ENCODE data around the gene BUD31. TPM values are rescaled to one million over a fixed set of nuclear protein-coding genes. Genes with fewer than 3 reads are reported as not detected.

The BUD31 gene
- total and polyA plus RNA-seq, 2 experiments from 2014 or later, result 77.1 to 247 TPM

DNA sequence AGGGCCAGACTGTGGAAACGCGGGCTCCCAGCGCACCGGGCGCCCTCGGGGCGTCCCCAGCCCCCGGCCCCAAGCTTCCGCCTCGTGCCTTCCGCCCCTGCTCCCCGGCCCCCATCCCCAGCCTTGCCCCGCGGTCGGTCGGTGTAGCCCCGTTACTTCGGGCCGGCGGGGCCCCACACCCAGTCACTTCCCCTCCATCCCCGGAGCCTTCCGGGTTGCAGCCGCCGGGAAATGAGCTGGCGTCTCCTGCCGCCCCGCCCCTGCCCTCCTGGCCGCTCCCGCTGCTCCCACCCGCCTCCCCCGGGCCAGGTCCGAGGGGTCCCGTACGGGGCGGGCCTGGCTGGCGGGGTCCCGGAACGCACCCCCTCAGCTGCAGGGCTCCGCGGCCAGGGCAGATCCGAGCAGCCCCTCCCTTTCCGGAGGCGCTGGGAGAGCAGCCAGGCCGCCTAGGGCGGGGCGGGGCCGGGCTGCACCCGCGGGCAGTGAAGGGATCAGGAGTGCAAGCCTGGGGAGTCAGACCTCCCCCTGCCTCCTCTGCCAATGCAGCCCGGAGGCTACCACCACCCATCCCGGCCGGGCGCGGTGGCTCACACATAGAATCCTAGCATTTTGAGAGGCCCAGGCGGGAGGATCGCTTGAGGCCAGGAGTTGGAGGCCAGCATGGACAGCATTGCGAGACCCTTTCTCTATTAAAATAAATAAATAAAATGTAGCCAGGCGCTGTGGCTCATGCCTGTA is 33.5 kb upstream of the BUD31 start (continued):
- TF ChIP-seq, protein P1, sequence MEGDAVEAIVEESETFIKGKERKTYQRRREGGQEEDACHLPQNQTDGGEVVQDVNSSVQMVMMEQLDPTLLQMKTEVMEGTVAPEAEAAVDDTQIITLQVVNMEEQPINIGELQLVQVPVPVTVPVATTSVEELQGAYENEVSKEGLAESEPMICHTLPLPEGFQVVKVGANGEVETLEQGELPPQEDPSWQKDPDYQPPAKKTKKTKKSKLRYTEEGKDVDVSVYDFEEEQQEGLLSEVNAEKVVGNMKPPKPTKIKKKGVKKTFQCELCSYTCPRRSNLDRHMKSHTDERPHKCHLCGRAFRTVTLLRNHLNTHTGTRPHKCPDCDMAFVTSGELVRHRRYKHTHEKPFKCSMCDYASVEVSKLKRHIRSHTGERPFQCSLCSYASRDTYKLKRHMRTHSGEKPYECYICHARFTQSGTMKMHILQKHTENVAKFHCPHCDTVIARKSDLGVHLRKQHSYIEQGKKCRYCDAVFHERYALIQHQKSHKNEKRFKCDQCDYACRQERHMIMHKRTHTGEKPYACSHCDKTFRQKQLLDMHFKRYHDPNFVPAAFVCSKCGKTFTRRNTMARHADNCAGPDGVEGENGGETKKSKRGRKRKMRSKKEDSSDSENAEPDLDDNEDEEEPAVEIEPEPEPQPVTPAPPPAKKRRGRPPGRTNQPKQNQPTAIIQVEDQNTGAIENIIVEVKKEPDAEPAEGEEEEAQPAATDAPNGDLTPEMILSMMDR (conservative IDR thresholded peaks at IDR 0.05; ENCODE audit: low read depth in 2 of 2), result no peak
- TF ChIP-seq, protein P2, sequence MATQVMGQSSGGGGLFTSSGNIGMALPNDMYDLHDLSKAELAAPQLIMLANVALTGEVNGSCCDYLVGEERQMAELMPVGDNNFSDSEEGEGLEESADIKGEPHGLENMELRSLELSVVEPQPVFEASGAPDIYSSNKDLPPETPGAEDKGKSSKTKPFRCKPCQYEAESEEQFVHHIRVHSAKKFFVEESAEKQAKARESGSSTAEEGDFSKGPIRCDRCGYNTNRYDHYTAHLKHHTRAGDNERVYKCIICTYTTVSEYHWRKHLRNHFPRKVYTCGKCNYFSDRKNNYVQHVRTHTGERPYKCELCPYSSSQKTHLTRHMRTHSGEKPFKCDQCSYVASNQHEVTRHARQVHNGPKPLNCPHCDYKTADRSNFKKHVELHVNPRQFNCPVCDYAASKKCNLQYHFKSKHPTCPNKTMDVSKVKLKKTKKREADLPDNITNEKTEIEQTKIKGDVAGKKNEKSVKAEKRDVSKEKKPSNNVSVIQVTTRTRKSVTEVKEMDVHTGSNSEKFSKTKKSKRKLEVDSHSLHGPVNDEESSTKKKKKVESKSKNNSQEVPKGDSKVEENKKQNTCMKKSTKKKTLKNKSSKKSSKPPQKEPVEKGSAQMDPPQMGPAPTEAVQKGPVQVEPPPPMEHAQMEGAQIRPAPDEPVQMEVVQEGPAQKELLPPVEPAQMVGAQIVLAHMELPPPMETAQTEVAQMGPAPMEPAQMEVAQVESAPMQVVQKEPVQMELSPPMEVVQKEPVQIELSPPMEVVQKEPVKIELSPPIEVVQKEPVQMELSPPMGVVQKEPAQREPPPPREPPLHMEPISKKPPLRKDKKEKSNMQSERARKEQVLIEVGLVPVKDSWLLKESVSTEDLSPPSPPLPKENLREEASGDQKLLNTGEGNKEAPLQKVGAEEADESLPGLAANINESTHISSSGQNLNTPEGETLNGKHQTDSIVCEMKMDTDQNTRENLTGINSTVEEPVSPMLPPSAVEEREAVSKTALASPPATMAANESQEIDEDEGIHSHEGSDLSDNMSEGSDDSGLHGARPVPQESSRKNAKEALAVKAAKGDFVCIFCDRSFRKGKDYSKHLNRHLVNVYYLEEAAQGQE (IDR thresholded peaks at IDR 0.05; ENCODE audit: unreplicated experiment), result no peak
- TF ChIP-seq POLR2AphosphoS5 (IDR thresholded peaks at IDR 0.05; ENCODE audit: low read depth), result no peak
- no peak for TF ChIP-seq ZNF331 (CRISPR knock-in tag; IDR thresholded peaks at IDR 0.05; ENCODE audit: low read depth)

DNA sequence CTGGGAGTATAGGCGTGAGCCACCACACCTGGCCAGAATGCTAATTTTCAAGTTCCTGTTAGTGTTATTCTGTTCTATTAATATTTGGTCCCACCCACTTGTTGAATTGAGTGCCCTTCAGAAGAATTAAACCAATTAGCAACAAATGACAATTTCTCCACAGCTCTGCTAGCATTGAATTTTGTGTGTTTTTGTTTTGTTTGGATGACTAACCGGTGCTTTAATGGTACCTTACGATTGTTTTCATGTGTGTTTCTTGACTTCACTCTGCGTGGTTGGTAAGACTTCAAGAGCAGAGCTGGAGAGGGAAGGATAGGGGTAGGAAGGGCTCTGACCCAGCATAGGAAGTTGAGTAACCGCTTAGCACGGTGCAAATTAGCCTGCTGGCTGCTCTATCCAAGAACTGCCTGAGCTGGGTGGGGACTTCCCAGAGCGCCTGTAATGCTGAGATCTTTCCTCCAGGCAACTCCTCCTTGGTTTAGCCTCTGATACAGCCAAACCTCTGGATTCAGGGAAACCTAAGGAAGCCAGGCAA is 29.7 kb upstream of the BUD31 start:
- Mint-ChIP-seq H3K9me3 (no peaks in the 10 kb centered on the region), H3K27ac (no peak overlapping the region; the same call in none of the 2 replicates), H3K36me3 (ENCODE audit: low read depth) (peaks cover 12% of the 10 kb centered on the region), H3K27me3 (ENCODE audit: insufficient read depth, low read depth, poor library complexity) (peaks cover 13% of the 10 kb centered on the region), H3K4me1 (peaks cover 14% of the 10 kb centered on the region), H3K4me3 (no peak overlapping the region)
- Histone ChIP-seq H3K36me3 (ENCODE audit: insufficient read depth) (no peaks in the 10 kb centered on the region), H4K20me1 (replicated peaks; ENCODE audit: insufficient read depth) (peaks cover 28% of the 10 kb centered on the region), H2AFZ (no peak overlapping the region), H3K27me3 (ENCODE audit: insufficient read depth) (no peaks in the 10 kb centered on the region), H3K4me1 (ENCODE audit: insufficient read depth) (0 out of 2 replicates have a peak, but pooled peaks cover 10% of the 10 kb centered on the region), H3K4me3 (no peak overlapping the region), H3K27ac (ENCODE audit: low read depth) (0 out of 2 replicates have a peak overlapping the region, but pooled peaks have one; percentile 55), H3K9me2 (ENCODE audit: insufficient read depth) (no peaks in the 10 kb centered on the region), H3K4me2 (no peak overlapping the region), H3K79me2 (replicated peaks; ENCODE audit: insufficient read depth) (peaks cover 26% of the 10 kb centered on the region), H3F3A (replicated peaks; ENCODE audit: low read depth) (no peaks in the 10 kb centered on the region)
- no peak for ATAC-seq
- DNase-seq (ENCODE audit: low spot score), result no peak
- TF ChIP-seq ZNF331 (CRISPR knock-in tag; IDR thresholded peaks at IDR 0.05; ENCODE audit: low read depth) (no peak), STAT1 (IDR thresholded peaks at IDR 0.05; ENCODE audit: unreplicated experiment) (no peak), CREB1 (CRISPR knock-in tag; IDR thresholded peaks at IDR 0.05; ENCODE audit: low read depth) (no peak), EZH2 (IDR thresholded peaks at IDR 0.05; ENCODE audit: low read depth, unreplicated experiment) (no peak), ZNF114 (CRISPR knock-in tag; IDR thresholded peaks at IDR 0.05) (no peak), JUNB (IDR thresholded peaks at IDR 0.05; ENCODE audit: unreplicated experiment) (no peak), EZH2phosphoT487 (IDR thresholded peaks at IDR 0.05; ENCODE audit: unreplicated experiment) (no peak)
- TF ChIP-seq, protein P3, sequence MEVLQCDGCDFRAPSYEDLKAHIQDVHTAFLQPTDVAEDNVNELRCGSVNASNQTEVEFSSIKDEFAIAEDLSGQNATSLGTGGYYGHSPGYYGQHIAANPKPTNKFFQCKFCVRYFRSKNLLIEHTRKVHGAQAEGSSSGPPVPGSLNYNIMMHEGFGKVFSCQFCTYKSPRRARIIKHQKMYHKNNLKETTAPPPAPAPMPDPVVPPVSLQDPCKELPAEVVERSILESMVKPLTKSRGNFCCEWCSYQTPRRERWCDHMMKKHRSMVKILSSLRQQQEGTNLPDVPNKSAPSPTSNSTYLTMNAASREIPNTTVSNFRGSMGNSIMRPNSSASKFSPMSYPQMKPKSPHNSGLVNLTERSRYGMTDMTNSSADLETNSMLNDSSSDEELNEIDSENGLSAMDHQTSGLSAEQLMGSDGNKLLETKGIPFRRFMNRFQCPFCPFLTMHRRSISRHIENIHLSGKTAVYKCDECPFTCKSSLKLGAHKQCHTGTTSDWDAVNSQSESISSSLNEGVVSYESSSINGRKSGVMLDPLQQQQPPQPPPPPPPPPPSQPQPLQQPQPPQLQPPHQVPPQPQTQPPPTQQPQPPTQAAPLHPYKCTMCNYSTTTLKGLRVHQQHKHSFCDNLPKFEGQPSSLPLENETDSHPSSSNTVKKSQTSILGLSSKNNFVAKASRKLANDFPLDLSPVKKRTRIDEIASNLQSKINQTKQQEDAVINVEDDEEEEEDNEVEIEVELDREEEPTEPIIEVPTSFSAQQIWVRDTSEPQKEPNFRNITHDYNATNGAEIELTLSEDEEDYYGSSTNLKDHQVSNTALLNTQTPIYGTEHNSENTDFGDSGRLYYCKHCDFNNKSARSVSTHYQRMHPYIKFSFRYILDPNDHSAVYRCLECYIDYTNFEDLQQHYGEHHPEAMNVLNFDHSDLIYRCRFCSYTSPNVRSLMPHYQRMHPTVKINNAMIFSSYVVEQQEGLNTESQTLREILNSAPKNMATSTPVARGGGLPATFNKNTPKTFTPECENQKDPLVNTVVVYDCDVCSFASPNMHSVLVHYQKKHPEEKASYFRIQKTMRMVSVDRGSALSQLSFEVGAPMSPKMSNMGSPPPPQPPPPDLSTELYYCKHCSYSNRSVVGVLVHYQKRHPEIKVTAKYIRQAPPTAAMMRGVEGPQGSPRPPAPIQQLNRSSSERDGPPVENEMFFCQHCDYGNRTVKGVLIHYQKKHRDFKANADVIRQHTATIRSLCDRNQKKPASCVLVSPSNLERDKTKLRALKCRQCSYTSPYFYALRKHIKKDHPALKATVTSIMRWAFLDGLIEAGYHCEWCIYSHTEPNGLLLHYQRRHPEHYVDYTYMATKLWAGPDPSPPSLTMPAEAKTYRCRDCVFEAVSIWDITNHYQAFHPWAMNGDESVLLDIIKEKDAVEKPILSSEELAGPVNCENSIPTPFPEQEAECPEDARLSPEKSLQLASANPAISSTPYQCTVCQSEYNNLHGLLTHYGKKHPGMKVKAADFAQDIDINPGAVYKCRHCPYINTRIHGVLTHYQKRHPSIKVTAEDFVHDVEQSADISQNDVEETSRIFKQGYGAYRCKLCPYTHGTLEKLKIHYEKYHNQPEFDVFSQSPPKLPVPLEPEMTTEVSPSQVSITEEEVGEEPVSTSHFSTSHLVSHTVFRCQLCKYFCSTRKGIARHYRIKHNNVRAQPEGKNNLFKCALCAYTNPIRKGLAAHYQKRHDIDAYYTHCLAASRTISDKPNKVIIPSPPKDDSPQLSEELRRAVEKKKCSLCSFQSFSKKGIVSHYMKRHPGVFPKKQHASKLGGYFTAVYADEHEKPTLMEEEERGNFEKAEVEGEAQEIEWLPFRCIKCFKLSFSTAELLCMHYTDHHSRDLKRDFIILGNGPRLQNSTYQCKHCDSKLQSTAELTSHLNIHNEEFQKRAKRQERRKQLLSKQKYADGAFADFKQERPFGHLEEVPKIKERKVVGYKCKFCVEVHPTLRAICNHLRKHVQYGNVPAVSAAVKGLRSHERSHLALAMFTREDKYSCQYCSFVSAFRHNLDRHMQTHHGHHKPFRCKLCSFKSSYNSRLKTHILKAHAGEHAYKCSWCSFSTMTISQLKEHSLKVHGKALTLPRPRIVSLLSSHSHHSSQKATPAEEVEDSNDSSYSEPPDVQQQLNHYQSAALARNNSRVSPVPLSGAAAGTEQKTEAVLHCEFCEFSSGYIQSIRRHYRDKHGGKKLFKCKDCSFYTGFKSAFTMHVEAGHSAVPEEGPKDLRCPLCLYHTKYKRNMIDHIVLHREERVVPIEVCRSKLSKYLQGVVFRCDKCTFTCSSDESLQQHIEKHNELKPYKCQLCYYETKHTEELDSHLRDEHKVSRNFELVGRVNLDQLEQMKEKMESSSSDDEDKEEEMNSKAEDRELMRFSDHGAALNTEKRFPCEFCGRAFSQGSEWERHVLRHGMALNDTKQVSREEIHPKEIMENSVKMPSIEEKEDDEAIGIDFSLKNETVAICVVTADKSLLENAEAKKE (CRISPR knock-in tag; IDR thresholded peaks at IDR 0.05), result no peak
